Ectodermal cell (in vitro differentiated cells): ENCODE measurements around the gene FTO.
A peak's percentile ranks its signal among the peaks of the same experiment; 100 is the strongest.

Source experiments
- H3K27ac ChIP-seq: 2 replicates; pipeline ENCODE4 v1.7.0; 2013; ENCODE audit warnings: mild to moderate bottlenecking, low read depth, low read length; ENCODE audit not compliant: insufficient read depth, poor library complexity, severe bottlenecking
- H3K27me3 ChIP-seq: 2 replicates; pipeline ENCODE4 v1.7.0; 2013; ENCODE audit warnings: mild to moderate bottlenecking, low read length; ENCODE audit not compliant: insufficient read depth, control insufficient read depth, poor library complexity, severe bottlenecking
- H3K36me3 ChIP-seq: one replicate; pipeline ENCODE4 v1.7.0; 2013; ENCODE audit warnings: low read length; ENCODE audit not compliant: control insufficient read depth, insufficient read depth
- H3K4me1 ChIP-seq: one replicate; pipeline ENCODE4 v1.7.0; 2013; ENCODE audit warnings: low read length; ENCODE audit not compliant: control insufficient read depth, insufficient read depth
- H3K4me3 ChIP-seq: 2 replicates; pipeline ENCODE4 v1.7.0; 2013; ENCODE audit warnings: low read depth, low read length, control low read depth; ENCODE audit not compliant: insufficient read depth
- H3K9me3 ChIP-seq: 2 replicates; pipeline ENCODE4 v1.7.0; 2013; ENCODE audit warnings: mild to moderate bottlenecking, low read length, moderate library complexity; ENCODE audit not compliant: control insufficient read depth
- WGBS, 2 experiments: methylation state at CpG; one replicate each; pipeline ENCODE4 v1.1.7; 2013; ENCODE audit warnings: missing lambda C conversion rate in 2 of 2; 5-methylcytosine and 5-hydroxymethylcytosine counted together

FTO gene

GRCh38 chr16:53922067-53922806 is 218.3 kb downstream of the FTO start:
- Histone ChIP-seq H3K27me3 (no peaks in the 10 kb centered on the region), H3K27ac (no peak overlapping the region), H3K36me3 (no peaks in the 10 kb centered on the region), H3K4me3 (no peak overlapping the region), H3K4me1 (peaks cover 53% of the 10 kb centered on the region), H3K9me3 (no peaks in the 10 kb centered on the region)
- 96% methylated on average over 4 to 5 of the region's 6 CpGs for WGBS, 2 experiments

GRCh38 chr16:53922807-53923571 is 219.0 kb downstream of the FTO start:
- Histone ChIP-seq H3K4me1 (peaks cover 50% of the 10 kb centered on the region), H3K36me3 (no peaks in the 10 kb centered on the region), H3K4me3 (no peak overlapping the region), H3K27me3 (no peaks in the 10 kb centered on the region), H3K27ac (no peak overlapping the region), H3K9me3 (no peaks in the 10 kb centered on the region)
- WGBS, 2 experiments: 80 to 85% methylated on average over 9 of the region's 9 CpGs

- Histone ChIP-seq H3K27ac (no peak overlapping the region), H3K27me3 (no peaks in the 10 kb centered on the region), H3K9me3 (no peaks in the 10 kb centered on the region), H3K4me1 (peaks cover 50% of the 10 kb centered on the region), H3K36me3 (no peaks in the 10 kb centered on the region), H3K4me3 (no peak overlapping the region)
- 83 to 84% methylated on average over 8 of the region's 8 CpGs for WGBS, 2 experiments
Observed at GRCh38 chr16:53924331-53925106, 220.6 kb downstream of the FTO start.

GRCh38 chr16:53925107-53925410 is 221.1 kb downstream of the FTO start:
- H3K27ac ChIP-seq: no peak overlapping the region
- peaks cover 49% of the 10 kb centered on the region for H3K4me1 ChIP-seq
- 89 to 94% methylated on average over 1 of the region's 1 CpG for WGBS, 2 experiments
- no peak overlapping the region for H3K4me3 ChIP-seq
- no peaks in the 10 kb centered on the region for H3K36me3 ChIP-seq
- no peaks in the 10 kb centered on the region for H3K27me3 ChIP-seq
- no peaks in the 10 kb centered on the region for H3K9me3 ChIP-seq

- Histone ChIP-seq H3K36me3 (no peaks in the 10 kb centered on the region), H3K4me1 (peaks cover 45% of the 10 kb centered on the region), H3K27ac (no peak overlapping the region), H3K27me3 (no peaks in the 10 kb centered on the region), H3K9me3 (no peaks in the 10 kb centered on the region), H3K4me3 (no peak overlapping the region)
- WGBS, 2 experiments: 93 to 97% methylated on average over 3 of the region's 3 CpGs
Observed at GRCh38 chr16:53925526-53925925, 221.6 kb downstream of the FTO start.

- H3K36me3 ChIP-seq: no peaks in the 10 kb centered on the region
- no peaks in the 10 kb centered on the region for H3K9me3 ChIP-seq
- 94 to 95% methylated on average over 4 of the region's 4 CpGs for WGBS, 2 experiments
- H3K4me1 ChIP-seq: peaks cover 39% of the 10 kb centered on the region
- H3K27ac ChIP-seq: no peak overlapping the region
- H3K4me3 ChIP-seq: no peak overlapping the region
- H3K27me3 ChIP-seq: no peaks in the 10 kb centered on the region
Observed at GRCh38 chr16:53926209-53926608, 222.3 kb downstream of the FTO start.

- Histone ChIP-seq H3K36me3 (no peaks in the 10 kb centered on the region), H3K4me1 (peaks cover 24% of the 10 kb centered on the region), H3K27me3 (no peaks in the 10 kb centered on the region), H3K27ac (no peak overlapping the region), H3K9me3 (no peaks in the 10 kb centered on the region), H3K4me3 (no peak overlapping the region)
- 100% methylated on average over 1 to 2 of the region's 2 CpGs for WGBS, 2 experiments
Observed at GRCh38 chr16:53932975-53933374, 229.0 kb downstream of the FTO start.

GRCh38 chr16:53933407-53933806 is 229.5 kb downstream of the FTO start:
- peaks cover 25% of the 10 kb centered on the region for H3K4me1 ChIP-seq
- H3K9me3 ChIP-seq: no peaks in the 10 kb centered on the region
- no peaks in the 10 kb centered on the region for H3K36me3 ChIP-seq
- H3K27me3 ChIP-seq: no peaks in the 10 kb centered on the region
- H3K27ac ChIP-seq: no peak overlapping the region
- WGBS, 2 experiments: 71 to 81% methylated on average over 3 of the region's 3 CpGs
- H3K4me3 ChIP-seq: no peak overlapping the region

- WGBS, 2 experiments: 92 to 97% methylated on average over 2 of the region's 2 CpGs
- H3K4me1 ChIP-seq: peaks cover 25% of the 10 kb centered on the region
- H3K9me3 ChIP-seq: no peaks in the 10 kb centered on the region
- no peak overlapping the region for H3K27ac ChIP-seq
- H3K27me3 ChIP-seq: no peaks in the 10 kb centered on the region
- H3K4me3 ChIP-seq: no peak overlapping the region
- no peaks in the 10 kb centered on the region for H3K36me3 ChIP-seq
Observed at GRCh38 chr16:53936052-53936451, 232.1 kb downstream of the FTO start.

- Histone ChIP-seq H3K27ac (peak overlapping the region; percentile 70), H3K4me1 (peaks cover 25% of the 10 kb centered on the region), H3K36me3 (no peaks in the 10 kb centered on the region), H3K27me3 (no peaks in the 10 kb centered on the region), H3K9me3 (no peaks in the 10 kb centered on the region), H3K4me3 (no peak overlapping the region)
- WGBS, 2 experiments: 96% methylated on average over 5 of the region's 5 CpGs
Observed at GRCh38 chr16:53936529-53936928, 232.6 kb downstream of the FTO start.
